Left cardiac atrium (tissue), 4 donors: ENCODE data around the gene MSI2. TPM values are rescaled to one million over a fixed set of nuclear protein-coding genes. Genes with fewer than 3 reads are reported as not detected.
A peak's percentile ranks its signal among the peaks of the same experiment; 100 is the strongest.

Experiments
- ATAC-seq, 2 donors: fragments of 200-7000 bp; cut with Tn5 transposase; one replicate each; pipeline ENCODE4 v1.9.1; 2020; ENCODE audit warnings: mild to moderate bottlenecking in 2 of 2, moderate library complexity in 2 of 2
- DNase-seq: peaks from one replicate; pipeline ENCODE4 v3.0.0-alpha.2; 2020
- intact Hi-C, 2 donors: fragments of 100-400 bp; cut with DNase I; formaldehyde crosslinking; loops; one replicate each; pipeline versions ENCODE4 v1.14.1 to v1.15.1; 2022 to 2023
- total RNA-seq, 2 donors: library from RNA; stranded (reverse); fragmentation: NEBNext Ultra II Directional; extraction: Animal tissue kit (Norgen Biotek cat#: 25700); gene quantifications; one replicate each; pipeline ENCODE4 v1.2.1, GENCODE V29; 2021
- donor health status: DM: no; HTN: yes; CAD: no.
- donor health status: DM: no; HTN: yes; CAD: no; lungs with severe emphysema.
- donor health status: DM: yes; HTN: yes; CAD: no.
- donor health status: Dilated cardiomyopathy.

Gene MSI2
- total RNA-seq, 2 donors from 2014 or later: 84.1 to 95.5 TPM

DNA sequence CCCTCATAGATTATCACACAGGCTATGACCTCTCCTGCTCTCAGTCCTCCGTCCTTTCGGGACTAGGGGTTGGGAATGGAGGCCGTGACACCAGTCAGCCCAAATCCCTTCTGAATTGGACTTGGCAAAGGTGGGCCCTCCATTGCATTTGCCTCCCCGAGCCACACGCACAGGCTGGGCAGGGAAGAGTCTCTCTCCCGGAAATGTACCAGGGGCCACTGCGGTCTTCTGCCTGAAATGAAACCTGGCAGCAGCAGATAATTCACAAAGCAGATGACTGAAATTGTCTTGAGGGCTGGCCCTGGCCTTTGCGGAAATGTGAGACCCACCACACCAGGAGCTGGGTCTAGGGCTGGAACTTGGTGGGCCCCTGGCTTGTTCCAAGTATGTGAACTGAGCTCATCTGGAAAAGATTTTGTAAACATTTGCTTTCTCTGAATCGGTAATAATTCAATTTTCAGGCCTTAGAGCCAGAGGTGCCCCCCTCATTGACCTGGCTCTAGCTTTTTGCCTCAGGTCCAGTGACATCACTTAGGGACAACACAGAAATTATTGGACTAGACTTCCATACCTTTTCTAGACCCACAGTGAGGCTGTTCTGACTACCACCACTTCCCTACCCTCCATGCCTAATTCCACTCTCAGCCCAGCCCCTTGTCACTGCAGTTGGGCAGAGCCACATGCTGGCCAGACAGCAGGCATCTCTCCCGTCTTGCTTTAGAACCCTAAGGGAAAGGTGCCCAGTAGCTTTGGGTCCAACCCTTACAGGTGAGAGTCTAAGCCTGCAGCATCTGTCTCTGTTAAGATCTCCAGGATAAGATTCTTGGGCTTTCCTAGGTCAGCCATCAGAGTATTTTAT is 413.6 kb downstream of the MSI2 start:
- intact Hi-C loops: loop anchor here (2.0 to 10.0 kb wide), 5 partner anchors 68 to 535 kb away; partner anchors contain the start of gene MSI2 (in 1 of the 2)
- DNase-seq (no peak), ATAC-seq (no peak)

DNA sequence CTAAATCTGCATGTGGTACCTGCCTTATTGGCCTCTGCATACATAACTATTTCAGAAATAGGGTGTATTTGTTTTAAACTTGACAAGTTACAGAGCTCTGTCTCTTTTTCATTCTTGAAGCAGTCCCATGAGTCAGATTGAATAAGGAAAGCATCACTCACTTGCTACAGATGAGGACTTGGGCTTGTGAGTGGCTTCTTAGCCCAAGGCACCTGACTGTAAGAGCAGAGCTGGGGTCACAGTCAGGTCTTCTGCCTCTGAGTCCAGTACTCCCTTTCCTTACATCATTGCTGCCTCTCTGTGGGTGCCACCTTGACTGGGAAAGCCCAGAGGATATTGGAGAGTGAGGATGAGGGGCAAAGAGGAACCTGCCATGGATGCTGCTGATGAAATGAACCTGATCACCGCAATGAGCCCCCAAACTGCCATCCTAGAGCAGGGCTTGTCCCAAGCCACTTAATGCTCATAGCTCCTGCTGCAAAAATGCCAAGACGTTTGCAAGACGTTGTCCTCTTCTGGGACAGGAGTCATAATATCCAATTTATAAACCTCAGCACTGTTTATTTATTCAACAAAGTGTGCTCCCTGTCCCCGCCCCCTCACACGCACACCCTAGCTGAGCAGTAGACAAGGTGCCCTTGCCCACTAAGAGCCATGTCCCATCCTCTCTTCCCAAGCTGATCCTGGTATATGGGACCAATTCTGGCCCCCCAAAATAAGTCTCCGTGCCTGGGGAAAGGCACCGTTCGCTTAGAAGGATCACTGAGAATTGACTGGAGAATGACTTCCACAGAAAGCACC is 414.6 kb downstream of the MSI2 start:
- no peak for ATAC-seq
- DNase-seq: no peak
- intact Hi-C loops: loop anchor here in 1 of 2 donors (2.0 to 10.0 kb wide), 2 partner anchors 72 to 536 kb away; no protein-coding TSS in a partner anchor

- DNase-seq (peak; percentile 81), ATAC-seq (peak; percentile 94)
- intact Hi-C loops: loop anchor here in 1 of 2 donors (2.0 to 10.0 kb wide), 2 partner anchors 73 to 537 kb away; no protein-coding TSS in a partner anchor
Measured at GRCh38 chr17:57671667-57672632, 415.6 kb downstream of the MSI2 start.

GRCh38 chr17:57672971-57673370 is 416.6 kb downstream of the MSI2 start:
- DNase-seq (no peak), ATAC-seq (no peak)
- intact Hi-C loops: loop anchor here in 1 of 2 donors (10.0 kb wide), 1 partner anchor 538 kb away; no protein-coding TSS in a partner anchor

- intact Hi-C loops: loop anchor here in 1 of 2 donors (10.0 kb wide), 1 partner anchor 540 kb away; no protein-coding TSS in a partner anchor
- no peak for ATAC-seq
- no peak for DNase-seq
Measured at GRCh38 chr17:57674894-57675293, 418.6 kb downstream of the MSI2 start.

- DNase-seq (no peak), ATAC-seq (no peak)
- intact Hi-C loops: loop anchor here in 1 of 2 donors (10.0 kb wide), 1 partner anchor 541 kb away; no protein-coding TSS in a partner anchor
Measured at GRCh38 chr17:57675427-57676387, 419.4 kb downstream of the MSI2 start.

DNA sequence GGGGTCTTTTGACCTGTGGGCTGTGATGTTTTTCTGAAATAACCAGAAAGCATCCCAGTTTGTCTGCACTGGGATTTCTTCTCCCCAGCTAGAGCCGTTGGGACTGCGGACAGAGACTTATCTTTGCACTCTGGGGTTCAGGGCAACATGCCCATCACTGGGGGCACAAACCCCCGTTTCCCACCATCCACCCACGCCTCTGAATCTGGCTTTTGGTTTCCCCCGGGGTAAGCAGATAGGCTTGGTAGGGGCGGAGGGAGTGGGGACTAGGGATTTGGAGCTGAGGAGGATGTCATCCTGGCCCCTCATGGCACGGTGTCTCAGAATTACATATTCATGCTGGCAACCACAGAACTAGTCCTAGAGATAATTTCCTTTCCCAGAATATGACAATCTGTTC is 420.2 kb downstream of the MSI2 start:
- DNase-seq (no peak), ATAC-seq (no peak)
- intact Hi-C loops: loop anchor here in 1 of 2 donors (10.0 kb wide), 1 partner anchor 542 kb away; no protein-coding TSS in a partner anchor

DNA sequence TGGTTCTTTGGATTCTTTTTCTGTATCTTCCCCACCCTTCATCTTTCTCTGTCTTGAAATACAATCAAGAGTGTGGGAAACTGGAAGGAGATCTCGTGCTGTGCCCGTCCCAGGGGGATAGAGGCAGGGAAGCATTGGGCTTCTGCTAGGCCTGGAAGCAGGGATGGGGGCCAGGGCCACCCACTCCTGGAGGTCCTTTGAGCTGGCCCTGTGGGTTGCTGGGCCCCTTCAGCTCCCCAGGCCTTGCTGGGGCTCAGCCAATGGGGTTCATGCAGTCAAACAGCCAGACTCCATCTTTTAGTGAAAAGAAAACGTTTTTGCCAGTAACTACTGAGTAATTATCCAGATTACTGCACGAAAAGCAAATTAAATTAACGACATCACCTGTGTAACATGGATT is 421.0 kb downstream of the MSI2 start:
- intact Hi-C loops: loop anchor here in 1 of 2 donors (10.0 kb wide), 1 partner anchor 542 kb away; no protein-coding TSS in a partner anchor
- ATAC-seq: no peak
- DNase-seq: no peak

GRCh38 chr17:57677858-57678257 is 421.5 kb downstream of the MSI2 start:
- DNase-seq (no peak), ATAC-seq (no peak)
- intact Hi-C loops: loop anchor here in 1 of 2 donors (10.0 kb wide), 1 partner anchor 543 kb away; no protein-coding TSS in a partner anchor

DNA sequence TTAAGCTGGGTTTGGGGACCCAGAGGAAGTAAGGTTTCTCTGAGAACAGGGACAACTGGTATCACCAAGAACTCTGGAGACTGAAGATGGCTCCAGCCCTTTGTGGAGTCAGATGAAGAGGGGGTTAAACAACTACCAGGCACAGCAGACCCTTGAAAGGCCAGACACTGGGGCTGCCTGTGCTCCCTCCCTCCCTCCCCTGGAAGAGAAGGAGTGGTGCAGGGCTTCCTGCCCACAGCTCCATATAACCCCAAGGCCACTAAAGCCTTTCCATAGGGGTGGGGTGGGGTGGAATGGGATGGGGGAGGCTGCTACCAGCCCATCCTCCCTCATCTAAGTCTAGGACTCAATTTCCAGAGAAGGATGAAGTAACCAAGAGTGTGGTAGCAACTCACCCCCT is 422.1 kb downstream of the MSI2 start:
- ATAC-seq (no peak), DNase-seq (no peak)
- intact Hi-C loops: loop anchor here in 1 of 2 donors (10.0 kb wide), 1 partner anchor 544 kb away; no protein-coding TSS in a partner anchor

DNA sequence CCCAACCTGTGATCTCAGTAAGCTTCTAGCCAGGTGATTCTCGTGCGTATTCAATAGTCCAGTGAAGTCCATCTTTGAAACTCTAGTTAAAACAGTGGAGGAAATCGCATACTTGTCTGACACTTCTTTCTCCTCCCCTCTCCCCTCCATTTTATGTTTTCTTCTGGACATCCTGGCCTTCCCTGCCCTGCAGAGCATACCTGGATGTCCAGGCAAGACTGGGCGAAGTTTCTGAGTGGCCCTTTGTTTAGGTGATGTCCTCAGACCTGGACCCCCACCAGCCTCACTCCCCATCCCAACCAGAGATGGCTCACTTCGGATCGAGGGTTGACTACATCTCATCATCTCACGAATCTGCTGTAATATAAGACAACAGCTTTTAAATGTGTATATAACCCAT is 423.0 kb downstream of the MSI2 start:
- no peak for ATAC-seq
- no peak for DNase-seq
- intact Hi-C loops: loop anchor here in 1 of 2 donors (10.0 kb wide), 1 partner anchor 545 kb away; no protein-coding TSS in a partner anchor

DNA sequence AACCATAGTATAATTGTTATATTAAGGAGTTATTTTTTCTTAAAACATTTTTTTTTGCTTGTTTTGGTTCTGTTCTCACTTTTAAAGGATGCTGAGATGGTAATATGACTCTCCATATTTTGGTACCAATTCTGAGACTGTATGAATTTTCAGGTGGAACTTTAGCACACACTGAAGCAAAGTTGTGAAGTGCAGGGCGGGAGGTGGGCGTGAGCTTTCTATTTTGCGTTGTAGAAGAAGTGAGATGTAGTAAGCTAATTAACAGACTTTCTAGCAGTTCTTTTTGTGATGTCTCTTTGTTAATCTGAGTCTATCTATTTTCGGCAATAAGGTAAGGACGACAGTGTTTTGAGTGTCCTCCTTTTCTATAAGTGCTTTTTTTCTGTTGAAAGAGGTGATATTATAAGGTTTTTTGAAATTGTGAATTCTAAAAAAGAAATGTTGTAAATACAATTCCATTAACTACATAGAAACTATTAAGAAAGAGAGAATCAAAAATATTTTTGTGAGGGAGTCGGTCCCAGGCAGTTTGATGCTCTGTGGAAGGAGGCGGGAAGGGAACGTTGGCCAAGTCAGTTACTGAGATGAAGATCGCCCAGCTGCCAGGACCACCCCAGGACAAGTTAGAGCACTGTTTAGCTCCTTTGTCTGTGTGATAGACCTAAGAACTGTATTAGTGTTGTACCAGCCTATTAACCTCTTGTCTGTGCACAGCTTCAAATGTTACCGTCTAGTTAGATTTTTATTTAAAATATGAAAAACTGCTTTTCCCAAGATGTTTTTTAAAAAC is 423.8 kb downstream of the MSI2 start:
- DNase-seq (no peak), ATAC-seq (no peak)
- intact Hi-C loops: loop anchor here in 1 of 2 donors (10.0 kb wide), 1 partner anchor 545 kb away; no protein-coding TSS in a partner anchor

- intact Hi-C loops: no loop called here
- DNase-seq (no peak), ATAC-seq (no peak)
Measured at GRCh38 chr17:57682701-57683100, 426.4 kb downstream of the MSI2 start.

DNA sequence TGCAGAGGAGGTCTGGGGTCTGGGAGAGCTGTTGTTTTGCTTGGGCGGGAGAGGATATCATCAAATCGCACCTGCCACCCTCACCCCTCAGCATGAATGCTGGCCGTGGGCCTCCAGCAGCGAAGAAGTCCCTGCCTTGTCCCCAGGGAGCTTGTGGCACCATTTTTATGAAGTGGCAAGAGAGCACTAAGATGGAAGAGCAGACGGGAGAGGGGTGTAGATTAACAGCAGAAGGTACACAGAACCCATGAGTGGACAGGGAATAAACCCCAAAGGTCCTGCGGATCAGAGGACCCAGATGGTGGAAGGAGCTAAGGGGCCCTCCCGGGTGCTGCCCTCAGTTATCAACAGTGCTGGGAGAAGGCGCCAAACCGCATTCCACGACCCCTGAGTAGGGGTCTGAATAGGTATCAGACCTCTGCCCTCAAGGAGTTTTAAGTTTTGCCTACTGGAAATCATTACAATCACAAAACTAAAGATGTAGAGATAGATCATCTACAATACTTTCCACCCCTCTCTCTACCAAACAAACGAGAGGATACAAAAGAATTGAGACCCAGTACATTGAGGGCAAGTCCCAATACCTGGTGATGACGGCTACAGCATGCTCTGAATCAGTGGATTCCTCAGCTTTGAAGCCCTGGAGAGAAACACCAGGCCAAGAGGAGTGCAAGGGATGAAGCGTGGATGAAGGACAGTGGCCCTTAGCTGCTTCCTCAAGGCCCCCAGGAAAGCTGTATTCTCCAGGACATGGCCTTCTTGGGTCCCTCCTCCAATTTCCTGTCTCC is 428.6 kb downstream of the MSI2 start:
- intact Hi-C loops: no loop called here
- no peak for DNase-seq
- no peak for ATAC-seq

DNA sequence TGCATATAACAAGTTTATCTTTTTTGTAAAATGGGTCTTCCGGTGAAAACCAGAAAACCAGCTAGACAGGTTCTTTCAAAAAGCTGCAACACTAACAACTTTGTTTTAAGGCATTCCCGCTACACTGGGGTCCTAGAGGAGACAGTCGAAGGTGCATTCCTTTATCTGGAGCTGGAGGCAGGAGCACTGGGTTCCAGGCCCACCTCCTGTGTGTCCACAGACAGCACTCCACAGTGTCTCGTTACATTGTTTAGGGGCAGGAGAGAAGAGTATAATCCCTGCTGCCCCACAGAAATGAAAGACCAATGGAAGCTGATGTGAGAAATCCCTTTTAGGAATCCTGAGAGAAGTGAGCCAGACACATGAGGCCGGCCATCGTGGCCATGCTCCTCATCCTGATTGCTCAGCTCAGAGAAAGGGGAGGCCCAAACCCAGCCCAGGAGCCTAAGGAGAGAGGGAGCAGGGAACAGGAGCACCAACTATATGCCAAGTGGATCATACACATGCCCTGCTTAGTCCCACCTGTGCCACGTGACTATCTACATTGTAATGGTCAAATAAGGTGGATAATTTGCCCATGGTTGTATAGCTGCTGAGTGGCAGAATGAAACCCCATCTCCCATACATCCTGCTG is 429.3 kb downstream of the MSI2 start:
- no peak for DNase-seq
- intact Hi-C loops: no loop called here
- ATAC-seq: no peak
